HG02938 (cell line): ENCODE results near the gene FCHO1.

Experiments used
- ATAC-seq: cut with Tn5 transposase; IDR thresholded peaks from one replicate; pipeline ENCODE4 v1.9.1; 2021; ENCODE audit warnings: mild to moderate bottlenecking, moderate library complexity; ENCODE audit not compliant: unreplicated experiment

FCHO1 gene, protein sequence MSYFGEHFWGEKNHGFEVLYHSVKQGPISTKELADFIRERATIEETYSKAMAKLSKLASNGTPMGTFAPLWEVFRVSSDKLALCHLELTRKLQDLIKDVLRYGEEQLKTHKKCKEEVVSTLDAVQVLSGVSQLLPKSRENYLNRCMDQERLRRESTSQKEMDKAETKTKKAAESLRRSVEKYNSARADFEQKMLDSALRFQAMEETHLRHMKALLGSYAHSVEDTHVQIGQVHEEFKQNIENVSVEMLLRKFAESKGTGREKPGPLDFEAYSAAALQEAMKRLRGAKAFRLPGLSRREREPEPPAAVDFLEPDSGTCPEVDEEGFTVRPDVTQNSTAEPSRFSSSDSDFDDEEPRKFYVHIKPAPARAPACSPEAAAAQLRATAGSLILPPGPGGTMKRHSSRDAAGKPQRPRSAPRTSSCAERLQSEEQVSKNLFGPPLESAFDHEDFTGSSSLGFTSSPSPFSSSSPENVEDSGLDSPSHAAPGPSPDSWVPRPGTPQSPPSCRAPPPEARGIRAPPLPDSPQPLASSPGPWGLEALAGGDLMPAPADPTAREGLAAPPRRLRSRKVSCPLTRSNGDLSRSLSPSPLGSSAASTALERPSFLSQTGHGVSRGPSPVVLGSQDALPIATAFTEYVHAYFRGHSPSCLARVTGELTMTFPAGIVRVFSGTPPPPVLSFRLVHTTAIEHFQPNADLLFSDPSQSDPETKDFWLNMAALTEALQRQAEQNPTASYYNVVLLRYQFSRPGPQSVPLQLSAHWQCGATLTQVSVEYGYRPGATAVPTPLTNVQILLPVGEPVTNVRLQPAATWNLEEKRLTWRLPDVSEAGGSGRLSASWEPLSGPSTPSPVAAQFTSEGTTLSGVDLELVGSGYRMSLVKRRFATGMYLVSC

GRCh38 chr19:17751103-17751911 is at the start of gene FCHO1:
Gene FCHO1 (plus strand): TSS chr19:17751477. CDS start chr19:17755165, 3,688 bp downstream.
- no peak for ATAC-seq

DNA sequence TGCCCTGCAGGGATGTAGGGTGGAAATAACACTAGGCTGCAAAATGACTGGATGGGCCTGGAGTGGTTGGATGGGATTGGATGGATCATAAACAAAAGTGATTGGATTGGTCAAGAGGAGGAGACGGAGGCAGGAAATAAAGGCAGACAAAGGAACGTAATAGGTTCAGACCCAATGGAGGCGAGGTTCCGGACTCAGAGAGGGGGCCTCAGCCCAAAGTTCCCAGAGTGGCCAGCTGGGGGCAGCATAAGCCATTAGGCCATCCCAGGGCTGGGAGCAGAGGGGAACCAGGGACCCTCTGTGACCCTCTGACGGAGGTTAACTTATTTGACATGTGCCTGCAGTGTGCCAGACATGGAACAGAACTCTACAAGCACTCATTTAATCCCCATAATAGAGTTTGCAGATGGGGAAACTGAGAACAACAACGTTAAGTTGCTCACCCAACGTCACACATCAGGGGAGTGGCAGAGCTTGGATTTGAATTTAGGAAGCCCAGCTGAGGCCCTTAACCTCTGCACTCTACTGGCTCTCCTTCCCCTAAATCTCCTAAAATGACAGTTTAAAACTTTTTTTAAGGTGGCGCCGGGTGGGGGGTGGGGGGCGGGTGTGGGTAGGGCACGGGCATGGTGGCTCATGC is 47.3 kb upstream of the FCHO1 start:
- ATAC-seq = no peak

GRCh38 chr19:17706750-17707181 is 44.5 kb upstream of the FCHO1 start:
- no peak for ATAC-seq

GRCh38 chr19:17711851-17712250 is 39.4 kb upstream of the FCHO1 start:
- ATAC-seq = no peak

DNA sequence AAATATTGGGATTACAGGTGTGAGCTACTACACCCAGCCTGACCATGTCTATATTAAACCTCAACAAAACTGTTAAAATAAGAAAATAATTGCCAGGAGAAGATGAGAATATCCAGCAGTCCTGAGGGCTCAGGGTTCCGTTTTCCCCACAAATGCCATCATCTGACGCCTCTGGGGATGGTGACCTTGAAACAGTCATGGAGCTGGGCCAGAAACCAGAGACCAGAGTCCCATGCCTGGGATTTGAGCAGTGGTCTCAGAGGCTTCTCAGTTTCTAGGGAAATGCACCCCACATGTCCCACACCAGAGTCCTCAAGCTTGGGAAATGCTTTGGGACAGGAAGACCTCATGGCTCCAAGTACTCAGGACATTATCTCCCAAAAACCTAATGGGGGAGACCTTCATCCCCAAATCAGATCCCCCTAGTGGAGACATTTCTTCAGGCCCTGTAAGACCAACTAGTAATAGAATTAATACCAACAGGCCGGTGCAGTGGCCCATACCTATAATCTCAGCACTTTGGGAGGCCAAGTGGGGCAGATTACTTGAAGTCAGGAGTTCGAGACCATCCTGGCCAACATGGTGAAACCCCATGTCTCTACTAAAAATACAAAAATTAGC is 34.9 kb upstream of the FCHO1 start:
- no peak for ATAC-seq

DNA sequence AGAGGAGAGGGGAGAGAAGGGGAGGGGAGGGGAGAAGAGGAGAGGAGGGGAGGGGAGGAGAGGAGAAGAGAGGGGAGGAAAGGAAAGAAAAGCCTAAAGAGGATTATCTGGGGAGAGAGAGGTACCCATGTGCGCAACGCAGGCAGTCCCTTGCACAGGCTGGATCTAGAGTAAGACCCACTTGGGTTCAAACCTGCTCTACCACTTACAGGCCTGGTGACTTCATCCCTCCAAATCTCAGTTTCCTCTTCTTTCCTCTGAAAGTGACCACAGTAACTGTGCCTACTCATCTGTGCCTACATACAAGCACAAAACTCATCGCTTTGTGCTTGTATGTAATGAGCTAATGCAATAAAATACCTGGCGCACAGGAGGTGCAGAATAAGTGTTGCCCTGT is 32.7 kb upstream of the FCHO1 start:
- ATAC-seq = no peak

GRCh38 chr19:17718947-17719711 is 32.1 kb upstream of the FCHO1 start, which contains the start of gene MAP1S:
Gene MAP1S (plus strand): TSS chr19:17719480. CDS start chr19:17719503, 23 bp downstream.
- no peak for ATAC-seq

DNA sequence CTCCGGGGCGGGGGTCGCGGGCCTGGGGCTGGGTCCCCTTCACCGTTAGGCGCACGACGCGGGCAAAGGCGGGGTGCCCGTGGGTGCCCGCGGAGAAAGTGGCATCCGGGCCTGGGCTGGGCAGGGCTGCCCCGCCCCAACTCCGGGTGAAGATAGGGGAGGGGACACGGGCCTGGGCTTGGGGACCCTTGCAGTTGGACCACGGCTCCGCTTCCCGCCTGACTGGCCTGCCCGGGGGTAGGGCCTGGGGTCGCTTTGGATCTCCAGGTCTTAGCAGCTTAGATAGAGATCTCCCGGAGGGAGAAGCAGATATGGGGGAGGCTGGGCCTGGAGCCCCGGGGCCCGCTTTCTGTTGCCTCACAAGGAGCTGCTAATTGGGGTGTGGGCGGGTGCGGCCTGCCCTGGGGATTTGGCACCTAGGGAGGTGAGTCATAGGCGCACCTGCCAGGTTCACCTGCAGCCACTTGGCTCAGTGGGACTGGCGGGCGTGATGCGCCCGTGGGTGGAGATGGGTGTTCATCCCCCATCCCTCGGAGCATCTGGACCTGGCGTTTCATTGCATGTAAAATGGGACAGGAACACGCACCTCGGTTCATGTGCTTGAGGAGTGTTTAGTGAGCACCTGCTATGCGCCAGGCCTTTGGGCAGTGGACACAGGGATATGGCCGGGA is 31.4 kb upstream of the FCHO1 start:
- no peak for ATAC-seq

DNA sequence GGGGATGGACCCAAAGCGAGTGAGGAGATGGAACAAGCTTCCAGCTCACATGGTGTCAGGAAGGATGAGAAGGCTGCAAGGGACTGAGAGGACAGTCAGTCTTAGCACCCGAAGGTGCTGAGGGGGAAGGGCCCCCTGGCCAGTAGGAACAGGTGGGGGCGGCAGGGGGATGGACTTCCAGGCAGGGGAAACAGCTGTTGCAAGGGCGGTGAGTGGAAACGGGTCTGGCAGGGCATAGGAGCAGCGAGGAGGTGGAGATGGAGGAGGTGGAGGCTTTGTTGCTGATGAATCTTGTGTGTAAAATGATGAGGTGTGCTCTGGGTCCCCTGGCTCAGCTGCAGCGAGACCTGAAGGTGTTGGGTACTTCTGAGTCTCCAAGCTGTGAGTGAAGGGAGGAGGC is 30.8 kb upstream of the FCHO1 start:
- ATAC-seq = no peak

DNA sequence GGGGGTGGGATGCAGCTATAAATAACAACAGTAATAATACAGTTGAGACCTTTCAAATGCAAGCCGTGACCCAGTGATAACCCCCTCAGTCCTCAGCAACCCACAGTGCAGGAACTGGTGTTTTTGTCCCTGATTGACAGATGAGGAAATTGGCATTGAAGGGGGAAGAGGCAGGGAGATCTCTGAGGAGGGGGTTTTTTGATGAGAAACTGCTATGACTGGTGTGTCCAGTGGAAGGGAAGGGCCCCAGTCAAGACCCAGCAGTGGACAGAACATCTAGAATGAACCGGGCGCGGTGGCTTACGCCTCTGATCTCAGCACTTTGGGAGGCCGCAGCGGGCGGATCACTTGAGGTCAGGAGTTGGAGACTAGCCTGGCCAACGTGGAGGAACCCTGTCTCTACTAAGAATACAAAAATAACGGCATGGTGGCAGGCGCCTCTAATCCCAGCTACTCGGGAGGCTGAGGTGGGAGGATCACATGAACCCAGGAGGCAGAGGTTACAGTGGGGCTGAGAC is 30.1 kb upstream of the FCHO1 start:
- ATAC-seq = no peak

DNA sequence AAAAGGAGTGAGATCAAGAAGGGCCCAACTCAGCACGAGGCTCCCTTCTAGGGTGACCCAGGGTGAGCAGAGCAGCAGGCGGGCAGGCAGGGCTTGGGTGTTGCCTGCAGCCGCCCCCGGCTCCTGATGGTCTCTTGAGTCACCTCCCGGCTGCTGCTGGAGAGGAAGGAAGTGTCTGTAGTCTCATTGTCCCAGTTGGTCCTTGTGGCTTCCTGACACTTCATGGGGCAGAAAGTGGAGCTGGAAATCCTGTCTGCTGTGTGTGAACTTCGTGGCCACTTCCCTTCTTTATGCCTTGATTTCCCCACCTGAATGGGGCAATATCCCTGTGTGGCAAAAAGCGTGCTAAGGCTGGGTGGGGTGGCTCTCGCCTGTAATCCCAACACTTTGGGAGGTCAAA is 29.5 kb upstream of the FCHO1 start:
- ATAC-seq = no peak

DNA sequence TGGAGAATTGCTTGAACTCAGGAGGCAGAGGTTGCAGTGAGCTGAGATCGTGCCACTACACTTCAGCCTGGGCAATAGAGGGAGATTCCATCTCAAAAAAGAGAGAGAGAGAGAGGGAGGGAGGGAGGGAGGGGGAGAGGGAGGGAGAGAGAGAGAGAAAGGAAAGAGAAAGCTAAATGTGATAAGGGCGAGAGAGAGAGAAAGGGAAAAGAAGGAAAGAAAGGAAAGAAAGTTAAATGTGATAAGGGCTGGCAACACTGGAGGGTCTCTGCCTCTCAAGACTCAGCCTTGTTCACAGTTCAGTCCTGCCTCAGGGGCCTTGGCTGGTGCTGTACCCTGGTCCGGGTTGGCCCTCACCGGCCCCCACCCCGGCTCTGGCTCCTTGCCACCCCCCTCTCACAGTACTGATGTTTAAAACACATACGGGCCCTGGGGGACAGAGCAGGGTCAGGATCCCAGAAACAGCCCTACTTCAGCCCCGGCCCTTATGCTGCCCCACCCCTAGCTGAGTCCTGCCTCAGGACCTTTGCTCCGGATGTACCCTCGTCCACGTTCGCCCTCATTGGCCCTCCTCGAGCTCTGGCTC is 28.5 kb upstream of the FCHO1 start:
- no peak for ATAC-seq

GRCh38 chr19:17724655-17725054 is 26.6 kb upstream of the FCHO1 start:
- ATAC-seq = no peak

- ATAC-seq = no peak
Observed at GRCh38 chr19:17725422-17726078, 25.7 kb upstream of the FCHO1 start.

- no peak for ATAC-seq
Observed at GRCh38 chr19:17726136-17726741, 25.0 kb upstream of the FCHO1 start.

GRCh38 chr19:17726964-17727773 is 24.1 kb upstream of the FCHO1 start:
- no peak for ATAC-seq
